HG03342 (cell line): ENCODE results near the gene MCF2L.

Source experiments
- ATAC-seq: cut with Tn5 transposase; IDR thresholded peaks from one replicate; pipeline ENCODE4 v1.9.1; 2021; ENCODE audit warnings: mild to moderate bottlenecking, moderate library complexity; ENCODE audit not compliant: unreplicated experiment

Gene MCF2L

DNA sequence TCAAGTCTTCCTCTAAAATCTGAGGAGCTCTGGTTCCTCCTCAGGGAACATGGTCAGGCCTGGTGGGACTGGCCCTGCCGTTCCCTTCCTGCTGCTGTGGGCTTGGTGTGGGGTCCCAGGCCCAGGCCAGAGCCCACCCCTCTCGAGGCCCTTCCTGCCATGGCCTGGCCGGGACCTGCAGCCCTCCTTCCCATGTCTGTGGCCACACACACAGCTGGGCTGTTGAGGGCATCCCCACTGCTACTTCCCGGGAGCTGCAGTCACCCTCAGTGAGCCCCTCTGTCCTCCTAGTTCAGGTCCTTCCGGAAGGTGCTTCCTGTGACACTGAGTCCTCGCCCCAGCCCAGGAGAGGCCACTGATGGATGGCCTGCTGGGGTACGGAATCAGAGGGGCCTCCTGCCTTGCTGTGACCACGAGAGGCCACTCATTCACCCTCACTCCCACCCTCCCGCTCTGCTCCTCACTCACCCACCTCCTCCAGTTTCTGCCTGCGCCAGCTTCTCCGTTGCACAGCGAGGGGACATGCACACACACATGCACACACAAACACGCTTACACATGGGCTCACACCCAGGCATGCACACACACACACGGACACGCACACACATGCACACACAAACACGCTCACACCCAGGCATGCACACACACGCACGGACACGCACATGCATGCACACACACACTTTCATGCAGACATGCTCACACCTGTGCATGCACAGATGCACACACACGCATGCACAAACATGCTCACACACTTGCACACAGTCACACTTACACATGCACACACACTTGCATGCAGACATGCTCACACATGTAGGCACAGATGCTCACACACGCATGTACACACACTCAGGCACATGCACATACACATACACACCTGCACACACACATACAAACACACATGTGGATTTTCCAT is 7.3 kb upstream of the MCF2L start:
- ATAC-seq, result no peak

DNA sequence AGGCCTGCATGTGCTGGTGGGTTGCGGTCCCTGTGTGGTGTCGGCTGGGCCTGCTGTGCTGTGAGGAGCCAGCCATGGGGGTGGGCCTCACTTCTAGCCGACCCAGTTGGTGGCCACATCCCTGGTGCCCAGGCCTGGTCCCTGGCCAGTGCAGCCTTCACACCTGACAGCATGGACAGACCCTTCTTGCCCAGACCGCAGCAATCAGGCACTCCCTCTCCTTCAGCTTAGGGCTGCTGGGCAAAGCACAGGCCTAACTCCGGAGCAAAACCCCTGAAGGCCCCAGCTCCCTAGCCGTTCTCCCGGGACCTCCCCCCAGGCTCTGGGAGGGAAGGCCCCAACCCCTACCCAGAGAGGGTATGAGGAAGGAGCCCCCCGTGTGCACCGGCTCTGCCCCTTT is 6.6 kb upstream of the MCF2L start:
- no peak for ATAC-seq

DNA sequence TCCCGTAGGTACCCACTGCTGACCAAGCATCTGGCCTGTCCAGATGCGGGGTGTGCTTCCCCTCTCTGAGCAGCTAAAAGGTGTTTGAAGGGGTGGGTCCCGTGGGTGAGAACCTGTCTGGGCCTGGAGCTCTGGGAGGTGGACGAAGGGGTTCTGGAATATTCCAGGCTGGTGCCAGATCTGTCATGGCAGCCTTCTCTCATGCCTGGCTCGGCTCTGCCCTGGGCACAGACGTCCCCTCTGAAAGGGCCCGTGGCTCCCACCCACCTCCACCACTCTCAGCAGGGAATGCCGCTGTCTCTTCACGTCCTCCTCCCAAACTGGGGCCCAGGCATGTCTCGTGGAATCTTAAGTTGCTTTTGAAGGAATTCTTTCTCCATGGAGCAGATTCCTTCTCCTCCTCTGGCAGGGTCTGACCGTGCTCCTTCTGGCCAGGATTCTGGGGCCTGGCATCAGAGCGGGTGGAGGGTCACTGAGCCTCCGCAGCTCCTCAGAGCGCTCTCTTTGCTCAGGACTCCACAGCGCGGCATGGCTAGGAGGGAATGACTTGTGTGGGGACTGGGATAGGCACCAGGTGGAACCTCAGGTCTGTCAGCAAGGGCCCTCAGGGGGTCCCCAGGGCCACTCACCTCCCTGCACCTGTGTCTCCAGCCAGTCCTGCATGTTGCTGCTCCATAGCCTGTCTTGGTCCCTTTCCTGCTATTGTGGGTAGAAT is 5.9 kb upstream of the MCF2L start:
- no peak for ATAC-seq

DNA sequence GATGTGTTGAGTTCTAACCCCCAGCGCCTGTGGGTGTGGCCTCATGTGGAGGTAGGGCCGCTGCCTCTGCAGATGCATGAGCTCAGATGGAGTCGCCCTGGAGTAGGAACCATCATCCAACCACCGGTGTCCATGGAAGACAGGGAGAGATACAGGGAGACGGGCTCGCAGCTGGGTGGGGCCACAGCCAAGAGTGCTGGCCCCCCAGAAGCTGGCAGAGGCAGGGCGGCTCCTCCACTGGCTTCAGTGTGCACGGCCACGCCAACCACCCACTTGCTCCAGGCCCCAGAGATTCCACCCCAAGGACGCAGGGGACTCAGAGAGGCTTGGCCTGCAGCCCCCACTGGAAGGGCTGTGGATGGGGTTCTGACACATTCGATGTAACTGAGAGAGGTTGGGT is 5.4 kb upstream of the MCF2L start:
- no peak for ATAC-seq

DNA sequence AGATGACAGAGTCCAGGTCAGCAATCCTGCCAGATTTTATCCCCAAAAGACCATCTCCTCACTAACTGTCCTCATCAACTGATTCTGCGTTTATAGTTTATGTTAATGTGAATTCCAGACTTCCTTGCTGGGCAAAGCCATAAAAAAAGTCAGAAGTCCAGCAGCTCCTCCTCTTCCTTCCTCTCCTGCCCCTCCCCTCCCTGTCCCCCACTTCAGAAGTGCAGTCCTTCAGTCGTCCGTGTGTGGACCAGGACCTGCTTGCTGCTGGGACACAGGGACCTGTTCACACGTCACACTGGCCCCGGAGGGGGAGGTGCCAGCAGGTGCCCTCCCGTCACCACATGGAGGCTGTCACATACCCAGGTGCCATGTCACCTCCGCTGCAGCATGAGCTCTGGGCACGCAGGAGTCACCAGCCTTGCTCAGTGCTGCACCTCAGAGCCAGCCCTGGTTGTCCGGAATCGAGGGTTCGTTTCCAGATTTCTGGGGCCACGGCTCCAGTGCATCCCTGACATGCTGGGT is 4.0 kb upstream of the MCF2L start:
- ATAC-seq, result no peak

DNA sequence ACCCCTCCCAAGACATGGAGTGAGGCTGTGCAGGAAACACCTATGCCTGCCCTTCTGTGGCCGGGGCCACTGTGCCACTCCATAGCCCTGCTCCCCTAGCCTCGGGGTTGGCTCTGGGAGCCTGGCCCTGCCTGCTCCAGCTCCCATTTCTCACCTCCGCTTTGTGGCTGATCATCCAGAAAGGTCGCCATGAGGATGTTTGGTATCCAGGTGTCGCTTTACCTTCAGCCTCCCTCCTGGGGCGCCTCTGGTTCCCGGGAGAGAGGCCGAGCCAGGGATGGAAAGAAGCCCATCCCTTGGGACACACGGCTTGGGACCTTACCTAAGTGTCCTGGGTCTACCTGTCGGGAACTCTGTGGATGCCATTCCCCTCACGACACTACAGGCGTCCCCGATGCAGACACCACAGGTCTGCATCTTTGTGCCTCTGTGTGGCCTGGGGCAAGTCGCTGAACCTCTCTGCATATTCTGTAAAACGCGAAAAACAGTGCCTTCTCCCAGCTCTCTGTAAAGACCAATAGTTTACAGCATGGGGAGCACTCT is 3.4 kb upstream of the MCF2L start:
- no peak for ATAC-seq

DNA sequence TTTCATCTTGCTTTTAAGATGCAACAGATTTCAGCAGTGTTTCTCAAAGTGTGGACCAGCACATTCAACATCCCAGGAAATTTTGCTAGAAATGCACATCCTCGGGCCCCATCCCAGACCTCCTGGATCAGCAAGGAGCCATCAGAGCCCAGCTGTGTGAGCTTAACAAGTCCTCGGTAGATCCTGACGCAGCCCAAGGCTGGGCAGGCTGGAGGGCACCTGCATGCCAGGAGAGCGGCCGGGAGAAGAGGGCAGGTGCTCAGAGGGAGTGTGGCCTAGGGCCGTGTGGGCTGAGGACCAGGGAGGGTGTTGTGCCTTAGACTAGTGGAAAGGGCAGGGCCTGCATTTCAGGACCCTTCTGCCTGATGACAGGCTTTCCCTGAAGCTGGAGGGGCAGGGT is 2.2 kb upstream of the MCF2L start:
- no peak for ATAC-seq

DNA sequence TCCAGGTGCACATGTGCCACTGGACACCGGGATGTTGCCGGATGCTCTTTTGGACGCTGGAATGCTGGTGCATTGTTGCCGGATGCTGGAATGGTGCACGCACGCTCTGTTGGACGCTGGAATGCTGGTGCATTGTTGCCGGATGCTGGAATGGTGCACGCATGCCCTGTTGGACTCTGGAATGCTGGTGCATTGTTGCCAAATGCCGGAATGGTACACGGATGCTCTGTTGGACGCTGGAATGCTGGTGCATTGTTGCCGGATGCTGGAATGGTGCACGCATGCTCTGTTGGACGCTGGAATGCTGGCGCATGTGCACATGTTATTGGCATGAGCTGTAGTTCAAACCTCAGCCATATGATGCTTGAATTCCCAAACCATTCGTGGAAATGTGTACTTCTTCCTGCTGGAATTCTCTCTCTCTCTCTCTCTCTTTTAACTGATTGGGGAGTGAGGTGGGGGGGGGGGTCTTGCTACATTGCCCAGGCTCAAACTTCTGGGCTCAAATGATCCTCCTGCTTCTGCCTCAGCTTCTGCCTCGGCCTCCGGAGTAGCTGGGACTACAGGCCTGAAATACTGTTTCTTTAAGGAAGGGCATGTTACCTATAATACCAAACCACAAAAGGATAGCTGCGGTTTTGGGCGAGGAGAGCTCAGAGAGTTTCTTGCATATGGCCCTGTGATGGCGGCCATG is 1.2 kb upstream of the MCF2L start:
- ATAC-seq, result no peak

DNA sequence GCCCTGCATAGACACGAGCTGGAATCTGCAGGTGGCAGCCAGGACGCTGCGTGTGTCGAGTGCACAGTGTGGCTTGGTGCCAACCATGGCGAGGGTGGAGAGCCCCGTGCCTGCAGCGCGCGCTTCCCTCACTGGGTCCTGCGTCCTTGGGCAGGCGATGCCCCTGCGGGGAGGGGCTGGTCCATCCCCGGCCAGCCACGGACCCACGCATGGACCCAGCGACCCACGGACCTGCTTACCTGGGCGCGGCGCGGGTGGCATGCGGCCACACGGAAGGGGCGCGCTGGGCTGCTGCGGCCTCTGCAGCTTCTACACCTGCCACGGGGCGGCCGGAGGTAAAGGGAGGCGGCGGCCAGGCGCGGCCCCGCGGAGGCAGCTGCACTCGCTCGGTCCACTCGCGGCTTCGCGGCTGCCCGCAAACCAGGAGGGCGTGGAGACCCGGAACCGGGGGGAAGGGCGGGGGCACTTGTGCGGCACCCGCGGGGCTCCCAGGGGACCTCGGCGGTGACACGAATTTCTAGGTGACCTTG is 569 bp upstream of the MCF2L start:
- ATAC-seq, result no peak

DNA sequence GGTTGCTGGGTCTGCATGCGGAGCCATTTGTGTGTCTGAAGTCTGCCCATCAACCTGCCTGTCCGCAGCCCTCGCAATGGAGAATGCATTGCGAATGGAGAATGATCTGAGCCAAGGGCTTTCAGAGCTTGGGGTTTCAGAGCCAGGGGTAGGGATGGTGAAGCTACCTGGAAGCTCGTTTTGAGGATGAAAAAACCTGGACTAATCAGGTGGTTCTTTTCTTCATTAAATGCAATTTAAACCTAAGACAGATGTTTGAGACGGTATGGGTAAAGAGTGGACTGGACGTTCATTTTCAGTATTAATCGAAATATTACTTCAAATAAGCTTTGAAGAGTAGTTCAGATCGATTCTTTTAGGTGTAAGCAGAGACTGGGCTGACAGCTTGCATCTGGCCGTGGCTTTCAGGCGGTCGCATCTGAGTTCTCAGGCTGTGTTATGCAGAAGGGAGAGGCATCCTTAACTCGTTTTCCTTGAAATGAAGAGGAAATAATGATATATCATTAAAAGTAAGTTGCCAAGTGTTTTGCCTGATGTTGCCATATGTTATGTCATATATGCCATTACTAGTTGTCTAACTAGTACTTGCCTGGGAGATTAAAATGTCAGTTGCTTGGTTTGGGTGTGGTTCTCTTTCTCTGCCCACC is 801 bp downstream of the MCF2L start:
- ATAC-seq, result no peak

DNA sequence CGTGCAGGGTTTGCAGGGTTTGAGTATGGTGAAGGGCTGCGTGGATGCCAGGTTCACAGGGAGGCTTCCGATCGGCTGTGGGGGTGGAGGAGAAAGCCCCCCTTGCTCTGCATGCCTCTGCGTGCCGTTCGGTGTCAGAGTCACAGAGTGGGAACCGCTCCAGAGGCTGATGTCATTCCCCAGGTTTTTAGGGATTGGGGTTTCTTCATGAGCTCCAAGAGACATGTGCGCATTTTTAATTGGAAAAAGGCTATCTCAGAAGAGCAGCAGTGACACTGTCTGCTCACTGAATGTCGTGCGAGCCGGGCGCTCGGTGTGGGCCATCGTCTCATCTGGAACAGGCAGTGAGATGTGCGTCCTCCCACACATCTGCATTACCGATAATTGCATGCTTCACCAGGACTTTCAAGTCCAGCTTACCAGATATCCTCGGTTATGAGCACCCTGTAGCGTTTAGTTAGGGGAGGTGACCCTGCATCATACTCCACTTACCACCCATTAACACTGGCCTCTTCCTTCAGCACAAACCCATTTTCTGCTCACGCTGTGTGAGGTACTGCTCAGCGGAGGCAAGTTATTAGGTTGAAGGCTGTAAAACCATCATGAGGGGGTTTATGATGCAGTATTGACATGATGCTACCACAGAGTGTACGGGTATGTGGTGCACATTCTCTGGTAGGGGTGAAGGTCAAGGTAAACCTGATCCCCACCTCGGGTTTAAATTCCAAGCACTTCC is 1.7 kb downstream of the MCF2L start:
- no peak for ATAC-seq

DNA sequence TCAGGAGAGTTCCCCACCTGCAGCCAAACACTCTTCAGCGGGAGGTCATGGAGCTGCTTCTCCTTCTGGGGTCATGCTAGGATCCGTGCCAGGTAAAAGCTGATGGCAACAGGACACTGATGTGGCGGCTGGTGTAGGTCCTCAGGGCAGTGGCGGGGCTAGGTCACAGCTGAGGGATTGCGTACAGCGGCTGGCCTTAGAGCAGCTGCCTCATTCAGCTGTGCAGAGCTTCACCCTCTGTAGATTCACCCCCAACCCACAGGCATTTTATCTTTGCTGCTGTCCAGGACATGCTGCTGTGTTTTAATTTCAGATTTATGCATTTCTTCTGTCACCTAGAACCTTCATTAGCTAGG is 2.3 kb downstream of the MCF2L start:
- no peak for ATAC-seq

DNA sequence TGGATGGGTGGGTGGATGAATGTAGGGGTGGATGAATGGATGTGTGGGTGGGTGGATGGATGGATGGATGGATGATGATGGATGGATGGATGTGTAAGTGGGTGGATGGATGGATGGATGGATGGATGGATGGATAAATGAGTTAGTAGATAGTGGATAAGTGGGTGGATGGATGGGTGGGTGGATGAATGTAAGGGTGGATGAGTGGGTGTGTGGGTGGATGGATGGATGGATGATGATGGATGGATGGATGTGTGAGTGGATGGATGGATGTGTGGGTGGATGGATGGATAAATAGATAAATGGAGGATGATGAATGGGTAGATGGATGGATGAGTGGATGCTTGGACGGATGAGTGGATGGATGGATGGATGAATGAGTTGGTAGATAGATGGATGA is 3.2 kb downstream of the MCF2L start:
- no peak for ATAC-seq

DNA sequence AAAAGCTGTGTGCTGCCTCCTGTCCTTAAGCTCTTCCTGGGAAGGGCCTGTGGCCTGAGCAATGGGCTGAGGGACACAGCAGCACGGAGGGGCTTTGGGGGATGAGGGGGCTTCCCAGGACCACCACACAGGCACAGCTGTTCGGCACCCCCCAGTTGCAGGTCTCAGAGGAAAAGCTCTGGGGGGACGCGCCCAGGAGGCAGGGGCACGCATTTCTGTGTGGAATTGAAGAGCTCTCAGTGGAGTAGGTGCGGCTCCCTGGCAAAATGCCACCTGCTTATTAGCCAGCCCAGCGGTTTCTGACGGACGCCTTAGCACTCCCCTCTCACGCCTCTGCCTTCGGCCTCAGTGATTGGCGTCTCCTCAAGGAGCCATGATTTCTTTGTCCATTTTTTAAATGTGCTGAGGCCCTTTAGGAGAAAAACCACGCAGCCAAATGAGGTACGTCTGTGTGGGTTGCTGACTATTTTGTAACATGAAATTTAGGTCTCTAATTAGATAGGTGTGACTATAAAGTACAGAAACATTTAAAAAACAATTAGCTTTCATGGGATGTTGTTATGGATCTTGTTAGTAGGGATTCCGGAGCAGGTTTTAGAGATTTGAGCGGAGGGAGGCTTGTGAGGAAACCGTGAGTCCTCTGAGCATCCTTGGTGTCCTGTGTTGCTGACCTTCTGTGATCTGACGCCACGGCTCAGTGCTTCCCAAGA is 4.0 kb downstream of the MCF2L start:
- no peak for ATAC-seq

DNA sequence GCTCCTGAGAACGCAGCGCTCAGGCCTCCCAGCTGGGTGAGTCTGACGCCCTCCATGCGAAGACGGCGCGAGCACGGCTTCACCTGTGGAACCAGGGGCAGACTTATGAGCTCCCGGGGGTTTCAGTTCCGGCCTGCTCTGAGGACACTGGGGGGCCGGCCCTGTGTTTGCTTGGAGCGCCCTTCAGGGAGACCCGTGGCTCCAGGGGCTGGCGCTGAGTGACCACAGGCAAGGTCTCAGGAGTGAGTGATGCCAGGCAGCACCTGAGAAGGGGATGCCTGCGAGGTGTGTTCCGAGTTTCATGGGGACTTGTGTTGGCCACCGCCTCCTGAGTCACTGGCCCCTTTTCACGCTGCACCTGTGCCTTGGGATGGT is 4.5 kb downstream of the MCF2L start:
- ATAC-seq, result no peak

DNA sequence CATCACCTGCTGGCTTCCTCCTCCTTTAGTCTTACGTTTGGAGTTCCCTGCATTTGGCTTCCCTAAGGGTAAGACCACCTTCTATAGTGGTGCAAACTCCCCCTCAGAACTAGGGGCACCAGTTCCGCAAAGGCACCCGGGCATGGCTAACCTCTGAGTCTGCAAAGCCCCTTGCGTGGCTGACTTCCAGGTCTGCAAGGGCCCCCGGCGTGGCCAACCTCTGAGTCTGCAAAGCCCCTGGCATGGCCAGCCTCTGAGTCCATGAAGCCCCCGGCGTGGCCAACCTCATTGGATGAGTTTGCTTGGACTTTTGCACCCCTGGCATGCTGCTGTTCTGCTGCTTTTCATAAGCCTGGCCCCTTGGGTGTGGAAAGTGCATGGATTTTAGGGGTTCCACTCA is 5.1 kb downstream of the MCF2L start:
- no peak for ATAC-seq

DNA sequence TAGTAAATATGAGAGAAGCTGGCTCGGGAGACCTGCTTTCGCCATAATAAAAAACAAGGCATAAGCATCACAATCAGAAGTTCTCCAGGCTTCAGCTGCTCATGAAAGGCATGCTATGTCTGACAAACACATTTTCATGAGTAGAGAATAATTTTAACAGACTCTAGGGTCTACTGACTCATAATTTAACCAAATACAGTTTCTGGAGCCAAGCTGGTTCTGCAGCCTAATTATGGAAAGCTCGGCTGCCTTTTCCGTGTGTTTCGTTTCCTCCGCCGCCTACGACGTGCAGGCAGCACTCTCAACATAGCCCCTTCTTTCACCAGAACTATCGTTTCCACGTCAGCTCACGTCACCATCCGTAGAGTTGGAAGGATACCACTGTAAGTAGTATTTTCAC is 5.7 kb downstream of the MCF2L start:
- no peak for ATAC-seq

DNA sequence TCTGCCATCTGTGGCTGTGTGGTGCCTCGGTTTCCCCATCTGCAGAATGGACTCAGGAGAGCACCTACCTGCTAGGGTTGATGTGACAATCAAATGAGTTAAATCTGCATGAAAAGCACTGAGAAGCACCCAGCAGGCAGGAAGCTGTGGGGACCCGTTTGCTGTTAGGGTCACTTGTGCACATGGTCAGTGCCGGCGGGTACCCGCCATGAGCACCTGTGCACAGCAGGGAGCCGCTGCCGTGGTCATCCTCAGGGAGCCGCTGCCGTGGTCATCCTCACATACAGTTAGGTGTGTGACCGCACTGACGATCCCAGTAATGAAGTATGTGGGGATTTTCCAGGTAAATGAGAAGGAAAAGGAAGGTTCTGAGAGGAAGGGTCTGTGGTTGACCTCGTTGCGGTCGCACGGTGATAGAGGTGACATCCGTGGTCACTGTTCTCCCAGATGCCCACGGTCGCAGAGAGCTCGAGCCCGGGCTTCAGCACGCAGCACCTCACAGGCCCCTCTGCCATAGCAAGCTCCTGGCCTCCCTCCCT is 6.5 kb downstream of the MCF2L start:
- ATAC-seq, result no peak

DNA sequence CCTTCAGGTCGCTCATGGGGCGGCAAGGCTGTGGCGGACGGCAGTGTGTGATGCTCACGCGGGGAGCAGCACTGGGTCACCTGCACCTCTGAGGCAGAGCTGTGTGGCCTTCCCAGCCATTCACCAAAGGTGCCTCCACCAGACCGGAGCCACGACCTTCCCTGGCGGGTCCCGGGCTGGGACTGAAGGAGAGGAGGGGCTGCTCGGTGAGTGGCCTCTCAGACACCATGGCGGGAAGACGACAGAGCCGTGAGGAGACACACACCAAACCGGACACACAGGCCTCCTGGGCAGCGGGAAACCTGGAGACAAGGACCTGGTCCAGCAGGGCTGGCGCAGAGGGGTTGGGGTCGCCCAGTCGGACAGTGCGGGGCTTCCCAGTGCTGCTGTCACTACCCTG is 7.5 kb downstream of the MCF2L start:
- ATAC-seq, result no peak
